SW480 (cell line): Measurements from ENCODE around the gene CHRNA4.
"Not testable (repeated sequence)": the region's sequence is repeated elsewhere in the genome, so short reads cannot be mapped to it uniquely, and the experiment has no call there.

Experiments used
- DNase-seq: peaks from one replicate; pipeline ENCODE4 v3.0.0-alpha.2; 2016; ENCODE audit warnings: low spot score

The CHRNA4 gene

DNA sequence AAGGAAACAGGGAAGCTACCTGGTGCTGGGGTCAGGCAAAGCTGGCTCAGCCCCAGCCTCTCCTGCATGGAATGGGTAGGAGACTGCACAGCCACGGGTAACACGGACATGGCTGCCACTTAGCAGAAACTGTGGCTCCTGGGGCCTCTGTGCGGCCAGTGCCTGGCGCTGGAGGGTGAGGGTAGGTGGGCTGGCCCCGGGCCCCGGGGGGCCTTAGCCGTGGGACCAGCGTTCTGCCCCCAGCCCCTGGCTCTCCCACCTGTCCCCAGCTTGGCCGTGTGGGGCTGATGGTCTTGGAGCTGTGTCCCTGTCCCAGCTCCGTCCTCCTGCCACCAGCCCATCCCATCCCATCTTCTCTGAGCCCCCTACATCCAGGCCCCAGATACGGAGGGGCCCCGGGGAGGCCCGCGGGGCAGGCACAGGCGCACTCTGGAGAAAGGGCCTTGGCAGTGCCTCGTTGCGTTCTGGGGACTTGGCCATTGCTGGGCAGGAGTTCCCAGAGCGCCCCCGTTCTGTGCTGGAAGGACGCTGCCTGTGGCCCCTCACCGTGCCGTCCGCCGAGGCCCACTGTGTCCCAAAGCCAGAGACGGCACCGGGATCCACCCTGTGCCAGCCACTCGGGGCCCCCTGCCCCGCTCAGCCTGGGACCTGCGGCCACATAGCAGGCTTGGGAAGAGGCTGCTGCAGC, 12.2 kb downstream of the CHRNA4 start:
- DNase-seq = no peak

DNA sequence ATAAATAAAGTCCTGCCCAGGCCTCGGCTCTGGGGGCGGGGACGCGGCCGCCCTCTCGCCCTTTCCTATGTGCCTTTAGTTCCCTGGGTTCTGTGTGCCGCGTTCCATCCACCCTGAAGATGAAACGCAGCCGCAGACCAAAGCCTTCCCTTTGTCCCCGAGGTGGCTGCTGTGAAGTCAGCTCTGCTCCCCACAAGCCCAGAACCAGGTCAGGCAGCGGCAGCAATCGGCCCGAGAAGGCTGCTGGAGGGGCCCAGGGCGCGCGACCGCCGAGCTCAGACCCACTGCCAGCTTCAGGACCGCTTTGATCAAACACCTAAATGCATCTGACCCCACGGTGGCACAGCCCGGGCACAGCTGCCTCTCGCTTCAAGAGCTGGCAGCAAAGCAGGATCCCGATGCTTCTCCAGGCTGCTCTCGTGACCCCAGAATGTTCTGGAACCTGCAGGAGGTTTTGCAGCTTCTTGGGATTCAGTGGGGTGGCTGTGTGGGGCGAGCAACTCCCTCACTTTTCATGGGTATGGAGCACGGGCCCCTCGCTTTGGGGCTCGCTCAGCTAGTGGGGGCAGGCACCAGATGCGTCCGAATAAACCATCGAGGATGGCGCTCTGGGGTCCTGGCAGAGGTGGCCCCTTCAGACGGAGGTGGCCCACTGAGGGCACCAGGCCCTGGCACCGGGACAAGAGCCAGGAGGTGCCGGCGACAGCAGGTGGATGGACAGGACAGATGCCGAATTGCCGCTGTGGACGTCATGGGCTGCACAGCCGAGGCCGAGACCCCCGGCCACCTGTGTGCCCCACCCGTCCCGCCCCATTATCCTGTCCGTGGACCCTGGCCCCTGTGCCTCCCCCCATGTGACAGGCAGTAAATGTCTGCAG, 13.0 kb downstream of the CHRNA4 start:
- DNase-seq = no peak

DNA sequence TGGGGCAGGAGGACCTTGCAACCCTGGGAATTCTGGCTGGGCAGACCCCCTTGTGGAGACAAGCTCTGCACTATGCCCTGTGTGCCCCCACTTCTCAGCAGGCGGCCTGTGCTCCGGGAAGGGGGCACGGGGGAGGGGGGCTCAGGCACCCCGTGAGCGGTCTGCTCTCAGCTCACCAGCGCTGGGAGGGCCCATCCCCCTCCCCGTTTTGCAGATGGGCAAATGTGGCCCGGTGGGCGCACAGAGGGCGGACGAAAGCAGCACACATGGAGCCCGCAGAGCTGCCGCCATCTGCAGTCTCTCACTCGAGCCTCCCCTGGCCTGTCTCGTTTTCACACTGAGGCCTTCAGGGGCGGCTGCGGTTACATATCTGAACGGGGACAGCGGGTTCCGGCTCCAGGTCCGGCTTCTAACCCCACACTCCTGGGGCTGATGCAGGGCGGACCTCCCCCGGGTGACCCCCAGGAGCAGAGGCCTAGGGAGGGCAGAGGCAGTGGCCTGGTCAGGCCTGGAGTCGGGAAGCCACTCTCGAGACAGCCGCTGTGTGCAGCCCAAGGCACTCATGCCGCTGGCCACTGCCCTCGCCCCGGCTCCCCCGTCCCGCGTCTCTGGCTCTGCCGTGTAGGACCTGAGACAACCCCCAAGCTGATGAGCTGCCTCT, 13.9 kb downstream of the CHRNA4 start:
- DNase-seq = no peak

- no peak for DNase-seq
Measured at GRCh38 chr20:63346131-63347080, 14.7 kb downstream of the CHRNA4 start.

- no peak for DNase-seq
Measured at GRCh38 chr20:63345328-63346100, 15.6 kb downstream of the CHRNA4 start.

GRCh38 chr20:63344616-63345327, 16.4 kb downstream of the CHRNA4 start:
- no peak for DNase-seq

- no peak for DNase-seq
Measured at GRCh38 chr20:63343460-63344445, 17.4 kb downstream of the CHRNA4 start.

DNA sequence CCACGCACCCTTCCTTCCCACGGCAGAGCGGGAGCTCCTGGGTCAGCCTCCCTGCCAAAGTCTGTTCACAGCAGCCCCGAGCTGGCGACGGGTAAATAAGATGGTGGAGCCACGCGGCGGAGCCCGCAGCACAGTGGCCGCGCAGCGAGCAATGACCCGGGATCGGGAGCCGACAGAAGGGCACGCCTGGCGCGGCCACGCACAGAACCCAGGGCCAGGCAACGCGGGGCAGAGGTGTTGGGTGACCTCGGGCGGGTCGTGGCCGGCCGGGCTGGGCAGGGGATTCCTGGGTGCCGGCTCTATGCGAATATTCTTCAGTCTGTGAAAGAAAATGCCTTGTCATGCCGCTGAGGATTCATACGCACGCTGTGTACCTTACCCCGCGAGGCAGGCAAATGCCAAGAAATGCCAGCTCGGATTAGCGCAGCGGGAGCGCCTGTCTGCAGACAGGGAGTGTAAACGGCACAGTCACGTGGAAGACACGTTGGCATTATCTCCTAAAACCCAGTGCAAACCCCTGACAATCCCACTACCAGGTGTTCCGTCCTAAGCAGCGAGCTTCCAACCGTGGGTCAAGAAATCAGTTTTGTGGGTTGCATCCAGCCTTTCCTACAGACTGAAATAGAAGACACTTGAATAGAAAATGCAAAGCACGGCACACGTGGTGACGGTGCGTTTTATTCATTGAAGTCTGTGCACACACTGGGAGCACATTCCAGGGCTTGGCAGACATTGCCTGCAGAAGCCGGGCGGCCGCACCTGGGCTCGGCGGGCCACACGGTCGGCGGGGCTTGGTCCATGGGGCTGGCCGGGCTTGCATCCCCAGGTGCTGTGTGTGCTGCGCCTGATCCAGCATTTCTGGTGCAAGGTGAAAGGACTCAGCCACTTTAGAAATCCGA, 18.3 kb downstream of the CHRNA4 start:
- no peak for DNase-seq

DNA sequence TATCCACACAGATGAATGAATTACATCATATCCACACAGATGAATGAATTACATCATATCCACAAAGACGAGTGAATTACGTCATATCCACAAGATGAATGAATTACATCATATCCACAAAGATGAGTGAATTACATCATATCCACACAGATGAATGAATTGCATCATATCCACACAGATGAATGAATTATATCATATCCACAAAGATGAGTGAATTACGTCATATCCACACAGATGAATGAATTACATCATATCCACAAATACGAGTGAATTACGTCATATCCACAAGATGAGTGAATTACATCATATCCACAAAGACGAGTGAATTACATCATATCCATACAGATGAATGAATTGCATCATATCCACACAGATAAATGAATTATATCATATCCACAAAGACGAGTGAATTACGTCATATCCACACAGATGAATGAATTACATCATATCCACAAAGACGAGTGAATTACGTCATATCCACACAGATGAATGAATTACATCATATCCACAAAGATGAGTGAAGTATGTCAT, 20.9 kb downstream of the CHRNA4 start:
- not testable (repeated sequence) for DNase-seq

GRCh38 chr20:63339154-63340094, 21.7 kb downstream of the CHRNA4 start:
- peak; percentile 39 for DNase-seq

- no peak for DNase-seq
Measured at GRCh38 chr20:63337786-63338420, 23.2 kb downstream of the CHRNA4 start.

- DNase-seq = no peak
Measured at GRCh38 chr20:63336232-63336752, 24.9 kb downstream of the CHRNA4 start.

DNA sequence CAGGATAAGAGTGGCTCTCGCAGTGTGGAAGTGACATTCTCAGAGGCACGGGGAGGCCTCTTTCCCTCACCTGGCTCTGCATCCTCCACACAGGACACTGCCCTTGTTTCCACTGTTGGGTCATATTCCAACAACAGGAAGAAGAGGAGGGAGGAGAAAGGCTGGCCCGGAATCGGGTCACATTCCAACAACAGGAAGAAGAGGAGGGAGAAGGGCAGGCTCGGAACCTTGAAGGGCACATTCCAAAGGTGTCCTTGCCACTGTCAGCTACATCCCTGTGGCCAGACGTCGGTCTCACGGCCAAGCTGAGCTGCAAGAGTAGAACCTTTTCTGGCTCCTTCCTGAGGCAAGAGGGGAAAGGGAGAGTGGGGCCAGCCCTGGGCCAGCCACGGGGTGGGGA, 25.4 kb downstream of the CHRNA4 start:
- DNase-seq = no peak

GRCh38 chr20:63335060-63335459, 26.1 kb downstream of the CHRNA4 start:
- not testable (repeated sequence) for DNase-seq

DNA sequence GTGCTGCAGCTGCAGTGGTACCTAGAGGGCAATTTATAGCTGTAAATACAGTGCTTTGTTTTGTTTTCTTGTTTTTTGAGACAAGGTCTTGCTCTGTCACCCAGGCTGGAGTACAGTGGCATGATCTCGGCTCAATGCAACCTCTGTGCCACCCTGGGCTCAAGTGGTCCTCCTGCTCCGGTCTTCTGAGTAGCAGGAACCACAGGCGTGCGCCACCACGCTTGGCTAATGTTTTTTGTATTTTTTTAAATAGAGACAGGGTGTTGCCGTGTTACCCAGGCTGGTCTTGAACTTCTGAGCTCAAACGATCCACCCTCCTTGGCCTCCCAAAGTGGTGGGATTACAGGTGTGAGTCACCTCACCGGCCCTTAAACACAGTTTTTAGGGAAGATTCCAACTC, 26.8 kb downstream of the CHRNA4 start:
- DNase-seq = no peak
